ENCODE measurements around the gene FLACC1. TPM values are rescaled to one million over a fixed set of nuclear protein-coding genes. Genes with fewer than 3 reads are reported as not detected.

Gene FLACC1
- total and polyA plus RNA-seq, 7 experiments from 2014 or later, result 3.1 to 9.5 (median 6.2) TPM

GRCh38 chr2:201270293-201271001 is 86.7 kb downstream of the FLACC1 start:
- Histone ChIP-seq H3K27ac (ENCODE audit: low read depth, low read length) (peak overlapping the region; percentile 14), H3K4me1 (ENCODE audit: control insufficient read depth in 2 of 2, insufficient read depth in 2 of 2, low read length in 2 of 2) (peaks cover 20 to 77% of the 10 kb centered on the region in 2 donors), H3K36me3 (ENCODE audit: control insufficient read depth in 2 of 3, insufficient read depth in 3 of 3, low read length in 3 of 3) (peaks cover 14 to 87% (median 50%) of the 10 kb centered on the region in 3 experiments), H3K9me3 (ENCODE audit: control insufficient read depth in 2 of 3, low read length in 3 of 3) (no peaks in the 10 kb centered on the region), H3K27me3 (ENCODE audit: control insufficient read depth in 2 of 2, insufficient read depth in 2 of 2, low read length in 2 of 2) (no peaks in the 10 kb centered on the region), H3K4me3 (ENCODE audit: low read length) (no peak overlapping the region)
- intact Hi-C loops (cut with micrococcal nuclease), result loop anchor here in 1 of 2 donors (5.0 kb wide), 1 partner anchor 33 kb away; no protein-coding TSS in a partner anchor
- ATAC-seq (no peak), DNase-seq (no peak)
- Mint-ChIP-seq H3K36me3 (peaks cover 17 to 66% (median 51%) of the 10 kb centered on the region in 5 donors), H3K9me3 (no peaks in the 10 kb centered on the region), H3K4me1 (peaks cover 48 to 88% (median 76%) of the 10 kb centered on the region in 7 donors), H3K27me3 (no peaks in the 10 kb centered on the region), H3K27ac (peak overlapping the region in 8 of 9 donors; percentile 32 to 85 (median 59)), H3K4me3 (peak overlapping the region in 6 of 10 donors; percentile 3 to 32 (median 16))
- ChIA-PET CTCF (interaction anchor here (0.6 to 2.6 kb wide), 4 partner anchors 8 to 175 kb away, joined by 4 to 9 read pairs (median 4); partner anchors contain the start of gene CASP8), POLR2A (interaction anchor here (0.6 to 1.4 kb wide), 5 partner anchors 9 to 60 kb away, joined by 3 to 6 read pairs (median 3); partner anchors contain the start of gene CASP8)

- Mint-ChIP-seq H3K36me3 (peaks cover 17 to 60% (median 47%) of the 10 kb centered on the region in 5 donors), H3K27ac (peak overlapping the region in 7 of 9 donors; percentile 14 to 89 (median 70)), H3K4me3 (no peak overlapping the region), H3K27me3 (no peaks in the 10 kb centered on the region), H3K4me1 (peaks cover 52 to 88% (median 83%) of the 10 kb centered on the region in 7 donors), H3K9me3 (no peaks in the 10 kb centered on the region)
- Histone ChIP-seq H3K27ac (ENCODE audit: low read depth, low read length) (peak overlapping the region; percentile 14), H3K27me3 (ENCODE audit: control insufficient read depth in 2 of 2, insufficient read depth in 2 of 2, low read length in 2 of 2) (no peaks in the 10 kb centered on the region), H3K9me3 (ENCODE audit: control insufficient read depth in 2 of 3, low read length in 3 of 3) (no peaks in the 10 kb centered on the region), H3K36me3 (ENCODE audit: control insufficient read depth in 2 of 3, insufficient read depth in 3 of 3, low read length in 3 of 3) (peaks cover 14 to 80% (median 43%) of the 10 kb centered on the region in 3 experiments), H3K4me3 (ENCODE audit: low read length) (no peak overlapping the region), H3K4me1 (ENCODE audit: control insufficient read depth in 2 of 2, insufficient read depth in 2 of 2, low read length in 2 of 2) (peaks cover 27 to 84% of the 10 kb centered on the region in 2 donors)
- intact Hi-C loops (cut with micrococcal nuclease), result loop anchor here in 1 of 2 donors (5.0 kb wide), 1 partner anchor 32 kb away; no protein-coding TSS in a partner anchor
- DNase-seq, result no peak
- ChIA-PET POLR2A (interaction anchor here (0.6 to 1.3 kb wide), 4 partner anchors 8 to 59 kb away, joined by 3 to 6 read pairs (median 3); partner anchors contain the start of gene CASP8), CTCF (interaction anchor here (0.6 to 2.6 kb wide), 5 partner anchors 8 to 174 kb away, joined by 4 to 9 read pairs (median 4); partner anchors contain the start of gene CASP8)
- no peak for ATAC-seq
Measured at GRCh38 chr2:201269764-201270163, 87.4 kb downstream of the FLACC1 start.

GRCh38 chr2:201267278-201268030 is 89.7 kb downstream of the FLACC1 start:
- no peak for DNase-seq
- Mint-ChIP-seq H3K4me3 (peak overlapping the region in 5 of 10 donors; percentile 6 to 24 (median 10)), H3K27ac (peak overlapping the region in 8 of 9 donors; percentile 10 to 89 (median 70)), H3K27me3 (no peaks in the 10 kb centered on the region), H3K9me3 (no peaks in the 10 kb centered on the region), H3K36me3 (peaks cover 13 to 45% (median 37%) of the 10 kb centered on the region in 5 donors), H3K4me1 (peaks cover 64 to 95% (median 92%) of the 10 kb centered on the region in 7 donors)
- Histone ChIP-seq H3K4me1 (ENCODE audit: control insufficient read depth in 2 of 2, insufficient read depth in 2 of 2, low read length in 2 of 2) (peaks cover 50 to 85% of the 10 kb centered on the region in 2 donors), H3K27ac (ENCODE audit: low read depth, low read length) (peak overlapping the region; percentile 11), H3K9me3 (ENCODE audit: control insufficient read depth in 2 of 3, low read length in 3 of 3) (no peaks in the 10 kb centered on the region), H3K4me3 (ENCODE audit: low read length) (no peak overlapping the region), H3K27me3 (ENCODE audit: control insufficient read depth in 2 of 2, insufficient read depth in 2 of 2, low read length in 2 of 2) (no peaks in the 10 kb centered on the region), H3K36me3 (ENCODE audit: control insufficient read depth in 2 of 3, insufficient read depth in 3 of 3, low read length in 3 of 3) (peaks cover 18 to 57% (median 26%) of the 10 kb centered on the region in 3 experiments)
- CTCF ChIA-PET, result interaction anchor here (1.0 to 1.6 kb wide), 2 partner anchors 35 to 96 kb away, joined by 3 to 5 read pairs; no protein-coding TSS in a partner anchor
- intact Hi-C loops (cut with micrococcal nuclease), result no loop called here
- POLR2A ChIA-PET, result interaction anchor here (0.6 to 1.5 kb wide), 5 partner anchors 11 to 35 kb away, joined by 3 to 5 read pairs (median 4); no protein-coding TSS in a partner anchor
- peak; percentile 43 for ATAC-seq

- CTCF ChIA-PET, result interaction anchor here (0.8 to 1.6 kb wide), 3 partner anchors 34 to 127 kb away, joined by 3 to 5 read pairs (median 3); no protein-coding TSS in a partner anchor
- H3K27me3 ChIP-seq (ENCODE audit: control insufficient read depth in 2 of 2, insufficient read depth in 2 of 2, low read length in 2 of 2), result no peaks in the 10 kb centered on the region
- POLR2A ChIA-PET, result interaction anchor here (1.1 to 1.5 kb wide), 2 partner anchors 12 to 23 kb away, joined by 3 to 4 read pairs; no protein-coding TSS in a partner anchor
- ATAC-seq (no peak), DNase-seq (no peak)
- no peaks in the 10 kb centered on the region for H3K9me3 ChIP-seq (ENCODE audit: control insufficient read depth in 2 of 3, low read length in 3 of 3)
- Mint-ChIP-seq H3K27me3 (no peaks in the 10 kb centered on the region), H3K36me3 (peaks cover 7 to 40% (median 35%) of the 10 kb centered on the region in 5 donors), H3K9me3 (no peaks in the 10 kb centered on the region), H3K4me1 (peaks cover 60 to 93% (median 88%) of the 10 kb centered on the region in 7 donors), H3K27ac (peak overlapping the region in 8 of 9 donors; percentile 14 to 89 (median 75)), H3K4me3 (peak overlapping the region in 6 of 10 donors; percentile 16 to 69 (median 26))
- H3K4me1 ChIP-seq (ENCODE audit: control insufficient read depth in 2 of 2, insufficient read depth in 2 of 2, low read length in 2 of 2), result peaks cover 51 to 76% of the 10 kb centered on the region in 2 donors
- H3K27ac ChIP-seq (ENCODE audit: low read depth, low read length), result peak overlapping the region; percentile 11
- H3K36me3 ChIP-seq (ENCODE audit: control insufficient read depth in 2 of 3, insufficient read depth in 3 of 3, low read length in 3 of 3), result peaks cover 17 to 49% (median 18%) of the 10 kb centered on the region in 3 experiments
- intact Hi-C loops (cut with micrococcal nuclease), result no loop called here
- no peak overlapping the region for H3K4me3 ChIP-seq (ENCODE audit: low read length)
Measured at GRCh38 chr2:201266629-201267028, 90.5 kb downstream of the FLACC1 start.

- POLR2A ChIA-PET, result interaction anchor here (0.6 to 8.1 kb wide), 9 partner anchors 10 to 101 kb away, joined by 3 to 77 read pairs (median 3); no protein-coding TSS in a partner anchor
- H3K4me3 Mint-ChIP-seq, result peak overlapping the region; percentile 76 to 90 (median 82)
- peaks cover 59 to 64% of the 10 kb centered on the region in 2 donors for H3K4me1 ChIP-seq (ENCODE audit: control insufficient read depth in 2 of 2, insufficient read depth in 2 of 2, low read length in 2 of 2)
- peaks cover 9 to 45% (median 30%) of the 10 kb centered on the region in 5 donors for H3K36me3 Mint-ChIP-seq
- DNase-seq, result no peak
- peak overlapping the region; percentile 62 to 98 (median 89) for H3K27ac Mint-ChIP-seq
- CTCF ChIA-PET, result interaction anchor here (0.9 to 8.9 kb wide), 6 partner anchors 11 to 99 kb away, joined by 3 to 64 read pairs (median 4); partner anchors contain the start of gene CASP10
- peaks cover 8 to 32% (median 13%) of the 10 kb centered on the region in 3 experiments for H3K36me3 ChIP-seq (ENCODE audit: control insufficient read depth in 2 of 3, insufficient read depth in 3 of 3, low read length in 3 of 3)
- intact Hi-C loops (cut with micrococcal nuclease), result no loop called here
- H3K4me3 ChIP-seq (ENCODE audit: low read length), result peak overlapping the region; percentile 48
- no peaks in the 10 kb centered on the region for H3K27me3 Mint-ChIP-seq
- H3K4me1 Mint-ChIP-seq, result peaks cover 55 to 87% (median 74%) of the 10 kb centered on the region in 7 donors
- no peaks in the 10 kb centered on the region for H3K9me3 Mint-ChIP-seq
- H3K27ac ChIP-seq (ENCODE audit: low read depth, low read length), result peak overlapping the region; percentile 64
- H3K27me3 ChIP-seq (ENCODE audit: control insufficient read depth in 2 of 2, insufficient read depth in 2 of 2, low read length in 2 of 2), result no peaks in the 10 kb centered on the region
- no peak for ATAC-seq
- no peaks in the 10 kb centered on the region for H3K9me3 ChIP-seq (ENCODE audit: control insufficient read depth in 2 of 3, low read length in 3 of 3)
Measured at GRCh38 chr2:201264472-201265173, 92.5 kb downstream of the FLACC1 start.
